Measurements from ENCODE around the gene VARS1. TPM values are rescaled to one million over a fixed set of nuclear protein-coding genes. Genes with fewer than 3 reads are reported as not detected.

VARS1 gene
- polyA plus RNA-seq, 1 donor from 2014 or later, result 83.0 TPM

DNA sequence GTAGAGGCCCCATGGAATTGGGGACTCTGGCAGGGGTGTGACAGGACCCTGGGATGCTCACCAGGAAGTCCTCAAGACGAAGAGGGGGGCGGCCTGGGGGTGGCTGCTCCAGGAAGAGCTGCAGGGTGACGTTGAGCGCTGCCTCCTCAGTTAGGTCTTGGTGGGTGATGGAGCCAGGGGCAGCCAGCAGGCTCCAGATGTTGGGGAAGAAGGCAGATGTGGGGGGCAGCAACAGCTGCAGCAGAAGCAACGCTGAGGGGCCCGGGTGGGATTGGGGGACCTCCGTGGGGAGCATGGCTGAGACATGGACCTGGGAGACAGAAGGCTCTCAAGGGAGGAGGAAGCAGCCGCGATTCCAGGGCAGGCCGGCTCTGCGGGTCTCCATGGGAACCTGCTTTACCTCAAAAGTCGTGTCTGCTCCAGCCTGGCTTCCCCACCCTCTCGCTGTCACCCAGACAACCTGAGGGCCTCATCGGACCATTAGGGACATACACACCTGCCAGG lies 19.0 kb downstream of the VARS1 start:
- H3K27ac Mint-ChIP-seq, result peak overlapping the region; percentile 81 to 84 (median 81)
- peaks cover 0 to 13% (median 11%) of the 10 kb centered on the region in 3 donors for H3K4me1 Mint-ChIP-seq
- H3K4me3 Mint-ChIP-seq, result peak overlapping the region in 3 of 4 donors; percentile 61 to 80 (median 69)

DNA sequence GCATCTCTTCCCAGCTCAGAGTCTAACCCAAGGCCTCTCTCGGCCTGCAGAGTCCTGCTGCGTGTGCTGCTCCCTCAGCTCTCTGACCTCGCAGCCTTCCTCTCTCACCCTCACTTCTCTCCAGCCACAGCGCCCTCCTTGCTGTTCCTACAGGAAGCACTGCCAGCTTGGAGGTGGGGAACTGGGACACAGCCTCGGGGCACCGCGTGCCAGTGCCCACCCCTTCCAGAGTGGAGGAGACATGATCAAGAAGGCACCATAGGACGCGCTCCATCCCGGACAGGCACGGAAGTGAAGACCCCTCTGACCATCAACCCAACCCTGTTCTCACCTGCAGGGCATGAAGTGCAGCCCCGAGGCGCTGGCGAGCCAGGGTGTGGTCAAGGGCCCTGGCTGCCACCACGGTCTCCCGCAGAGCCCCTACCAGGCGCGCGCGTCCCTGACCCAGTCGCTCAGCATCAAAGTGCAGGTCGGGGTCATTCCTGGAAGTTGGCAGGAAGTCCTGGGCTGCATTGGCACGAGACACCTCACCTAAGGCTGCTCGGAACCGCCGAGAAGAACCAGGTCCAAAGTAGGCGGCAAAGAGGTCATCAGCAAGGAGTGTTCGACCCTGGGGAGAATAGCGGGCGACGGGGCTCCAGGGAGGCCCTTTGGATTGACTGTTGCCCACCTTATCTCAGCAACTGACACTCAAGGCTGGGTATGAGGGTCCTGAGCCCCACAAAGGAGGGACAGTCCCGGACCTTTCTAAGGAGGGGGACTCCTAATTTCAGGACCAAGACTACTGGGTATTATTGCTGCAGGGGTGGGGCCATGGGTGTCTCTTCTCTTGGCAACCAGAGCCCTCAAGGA lies 19.7 kb downstream of the VARS1 start:
- H3K27ac Mint-ChIP-seq, result peak overlapping the region; percentile 81 to 89 (median 84)
- peaks cover 0 to 15% (median 11%) of the 10 kb centered on the region in 3 donors for H3K4me1 Mint-ChIP-seq
- H3K4me3 Mint-ChIP-seq, result peak overlapping the region in 2 of 4 donors; percentile 69
- no peaks in the 10 kb centered on the region for H3K9me3 Mint-ChIP-seq
- H3K27me3 Mint-ChIP-seq, result no peaks in the 10 kb centered on the region
- no peaks in the 10 kb centered on the region for H3K36me3 Mint-ChIP-seq

More for the DNA sequence above, 19.0 kb downstream of the VARS1 start:
- no peaks in the 10 kb centered on the region for H3K9me3 Mint-ChIP-seq
- no peaks in the 10 kb centered on the region for H3K27me3 Mint-ChIP-seq
- H3K36me3 Mint-ChIP-seq, result no peaks in the 10 kb centered on the region

DNA sequence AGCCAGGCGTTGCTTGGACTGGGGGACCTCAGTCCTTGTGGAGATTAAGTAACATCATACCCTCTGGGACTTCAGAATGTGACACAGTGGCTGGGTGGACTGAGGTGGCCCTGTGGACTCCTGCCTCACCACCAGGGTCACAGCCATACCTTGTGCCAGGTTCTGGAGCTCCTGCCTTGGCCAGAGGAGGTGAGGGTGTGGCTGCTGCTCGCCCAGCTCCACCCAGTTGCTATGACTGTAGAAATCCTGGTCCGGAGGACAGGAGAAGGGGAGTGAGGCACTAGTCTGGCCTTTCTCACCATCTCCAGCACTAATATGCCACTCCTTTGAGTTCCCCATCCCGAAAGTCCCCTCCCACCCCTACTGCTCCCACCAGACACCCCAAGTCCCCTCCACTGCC lies 20.4 kb downstream of the VARS1 start:
- H3K4me3 Mint-ChIP-seq, result peak overlapping the region in 1 of 4 donors; percentile 69
- H3K27ac Mint-ChIP-seq, result no peak overlapping the region
- H3K27me3 Mint-ChIP-seq, result no peaks in the 10 kb centered on the region
- H3K9me3 Mint-ChIP-seq, result no peaks in the 10 kb centered on the region
- no peaks in the 10 kb centered on the region for H3K36me3 Mint-ChIP-seq
- H3K4me1 Mint-ChIP-seq, result peaks cover 0 to 15% (median 11%) of the 10 kb centered on the region in 3 donors

DNA sequence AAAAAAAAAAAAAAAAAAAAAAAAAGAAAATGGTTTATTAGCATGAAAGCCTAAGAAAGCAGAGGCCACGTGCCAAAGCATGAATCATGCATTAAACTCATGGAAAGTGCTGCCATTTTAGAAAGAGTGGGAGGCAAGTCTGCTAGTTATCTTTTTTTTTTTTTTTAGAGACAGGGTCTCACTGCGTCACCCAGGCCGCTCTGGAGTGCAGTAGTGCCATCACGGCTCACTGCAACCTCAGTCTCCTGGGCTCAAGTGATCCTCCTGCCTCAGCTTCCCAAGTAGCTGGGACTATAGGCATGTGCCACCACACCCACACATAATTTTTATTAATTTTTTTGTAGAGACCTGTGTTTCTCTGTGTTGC lies 23.6 kb downstream of the VARS1 start:
- Mint-ChIP-seq H3K27ac (peak overlapping the region in 1 of 3 donors; percentile 32), H3K9me3 (no peaks in the 10 kb centered on the region), H3K4me1 (peaks cover 0 to 14% (median 13%) of the 10 kb centered on the region in 3 donors), H3K4me3 (no peak overlapping the region), H3K36me3 (no peaks in the 10 kb centered on the region), H3K27me3 (no peaks in the 10 kb centered on the region)

DNA sequence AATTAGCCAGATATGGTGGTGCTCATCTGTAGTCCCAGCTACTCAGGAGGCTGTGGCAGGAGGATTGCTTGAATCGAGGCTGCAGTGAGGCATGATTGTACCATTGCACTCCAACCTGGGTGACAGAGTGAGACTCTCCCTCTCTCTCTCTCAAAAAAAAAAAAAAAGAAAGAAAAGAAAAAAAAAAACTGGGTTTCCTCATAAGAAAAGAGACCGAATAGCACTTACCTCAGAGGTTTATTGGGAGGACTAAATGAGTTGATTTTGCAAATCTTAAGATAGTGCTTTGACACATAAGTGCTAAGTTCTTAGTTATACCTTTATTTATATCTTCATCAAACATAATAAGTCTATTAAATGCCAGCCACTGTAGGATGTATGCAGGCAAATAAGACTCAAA lies 24.7 kb downstream of the VARS1 start:
- no peaks in the 10 kb centered on the region for H3K9me3 Mint-ChIP-seq
- no peak overlapping the region for H3K4me3 Mint-ChIP-seq
- peaks cover 0 to 10% (median 7%) of the 10 kb centered on the region in 3 donors for H3K4me1 Mint-ChIP-seq
- peak overlapping the region in 1 of 3 donors; percentile 88 for H3K27ac Mint-ChIP-seq
- no peaks in the 10 kb centered on the region for H3K27me3 Mint-ChIP-seq
- H3K36me3 Mint-ChIP-seq, result no peaks in the 10 kb centered on the region

DNA sequence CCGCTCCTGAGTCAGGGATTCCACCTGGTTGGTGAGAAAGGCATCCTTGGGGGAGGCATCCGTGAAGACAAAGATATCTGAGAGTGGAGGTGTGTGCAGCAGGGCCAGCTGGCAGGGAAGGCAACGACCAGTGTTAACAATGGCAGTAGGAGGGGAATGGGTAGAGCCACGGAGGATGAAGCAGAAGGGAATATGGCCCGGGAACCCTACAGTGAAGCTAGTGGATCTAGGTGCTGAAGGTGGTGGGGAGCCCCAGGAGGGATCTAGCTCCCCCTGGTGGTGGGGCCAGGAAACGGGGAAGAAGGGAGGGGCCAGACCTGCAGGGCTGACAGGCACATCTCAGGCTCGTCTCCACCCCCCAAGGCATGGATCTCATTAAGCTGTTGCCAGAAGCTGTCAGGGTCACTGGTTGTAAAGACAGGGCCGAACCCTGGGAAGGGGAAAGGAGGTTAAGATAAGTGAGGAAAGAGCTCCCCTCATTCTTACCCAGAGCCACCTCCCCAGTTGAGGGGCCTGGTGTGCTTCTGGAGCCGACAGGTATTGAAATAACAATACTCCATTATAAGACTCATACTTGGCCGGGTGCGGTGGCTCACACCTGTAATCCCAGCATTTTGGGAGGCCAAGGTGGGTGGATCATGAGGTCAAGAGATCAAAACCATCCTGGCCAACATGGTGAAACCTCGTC lies 25.7 kb downstream of the VARS1 start:
- peaks cover 0 to 8% (median 5%) of the 10 kb centered on the region in 3 donors for H3K4me1 Mint-ChIP-seq
- no peaks in the 10 kb centered on the region for H3K36me3 Mint-ChIP-seq
- no peaks in the 10 kb centered on the region for H3K27me3 Mint-ChIP-seq
- no peak overlapping the region for H3K27ac Mint-ChIP-seq
- H3K9me3 Mint-ChIP-seq, result no peaks in the 10 kb centered on the region
- H3K4me3 Mint-ChIP-seq, result no peak overlapping the region

DNA sequence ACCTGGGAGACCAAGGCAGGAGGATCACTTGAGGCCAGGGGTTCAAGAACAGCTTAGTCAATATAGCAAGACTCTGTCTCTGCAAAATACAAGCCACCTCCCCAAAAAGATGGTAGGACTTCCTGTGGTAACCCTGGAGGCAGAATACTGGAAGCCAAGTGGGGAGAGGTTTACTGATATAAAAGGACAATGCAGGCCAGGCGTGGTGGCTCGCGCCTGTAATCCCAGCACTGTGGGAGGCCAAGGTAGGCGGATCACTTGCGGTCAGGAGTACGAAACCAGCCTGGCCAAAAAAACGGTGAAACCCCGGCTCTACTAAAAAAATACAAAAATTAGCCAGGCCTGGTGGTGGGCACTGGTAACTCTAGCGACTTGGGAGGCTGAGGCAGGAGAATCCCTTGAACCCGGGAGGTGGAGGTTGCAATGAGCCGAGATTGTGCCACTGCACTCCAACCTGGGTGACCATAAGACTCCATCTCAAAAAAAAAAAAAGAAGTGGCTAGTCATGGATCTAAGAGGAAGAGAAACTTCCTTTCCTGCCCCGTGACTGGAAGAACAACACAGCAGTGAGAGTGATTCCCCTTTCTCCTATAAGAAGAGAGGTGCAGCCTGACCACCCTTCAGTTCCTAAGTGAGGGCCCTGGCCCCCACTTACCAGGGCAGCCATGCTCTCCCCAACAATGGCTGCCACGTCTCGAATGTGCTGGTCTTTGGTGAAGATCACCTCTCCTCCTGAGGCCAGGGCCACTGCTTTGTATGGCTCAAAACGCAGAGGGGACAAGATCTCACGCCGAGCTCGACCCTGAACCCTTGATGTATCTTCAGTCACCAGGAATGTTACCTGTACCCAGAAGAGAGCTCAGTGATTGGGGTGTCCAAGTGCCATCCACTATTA lies 26.9 kb downstream of the VARS1 start:
- H3K27me3 Mint-ChIP-seq, result no peaks in the 10 kb centered on the region
- no peak overlapping the region for H3K4me3 Mint-ChIP-seq
- H3K36me3 Mint-ChIP-seq, result no peaks in the 10 kb centered on the region
- peaks cover 0 to 8% (median 5%) of the 10 kb centered on the region in 3 donors for H3K4me1 Mint-ChIP-seq
- peak overlapping the region in 1 of 3 donors; percentile 57 for H3K27ac Mint-ChIP-seq
- no peaks in the 10 kb centered on the region for H3K9me3 Mint-ChIP-seq

DNA sequence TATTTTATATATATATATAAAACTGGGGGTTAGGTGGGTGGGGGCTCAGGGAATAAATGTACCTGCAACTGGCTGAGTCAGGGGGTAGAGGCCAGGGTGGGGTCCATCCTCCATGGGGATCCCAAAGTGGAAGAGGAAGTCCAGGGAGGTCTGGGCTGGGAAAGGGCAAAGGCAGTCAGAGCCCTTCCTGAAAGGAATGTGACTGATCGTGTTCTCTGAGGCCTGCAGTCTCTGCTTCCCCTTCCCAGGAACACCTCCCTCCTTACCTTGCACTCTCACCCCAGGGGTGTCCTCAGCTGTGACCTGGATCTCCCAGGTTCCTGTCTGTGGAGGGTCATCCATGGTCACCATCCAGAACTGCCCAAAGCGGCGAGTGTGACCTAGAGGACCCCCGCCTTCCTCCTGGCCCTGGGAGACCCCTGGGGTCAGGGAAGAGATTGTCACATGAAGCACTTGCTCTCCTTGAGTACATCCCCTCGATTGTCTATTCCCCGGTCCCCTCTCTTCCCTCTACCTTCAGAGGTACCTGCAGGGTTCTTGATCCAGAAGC lies 28.4 kb downstream of the VARS1 start:
- Mint-ChIP-seq H3K4me3 (no peak overlapping the region), H3K27me3 (no peaks in the 10 kb centered on the region), H3K4me1 (peaks cover 0 to 6% (median 5%) of the 10 kb centered on the region in 3 donors), H3K9me3 (no peaks in the 10 kb centered on the region), H3K27ac (no peak overlapping the region), H3K36me3 (no peaks in the 10 kb centered on the region)

DNA sequence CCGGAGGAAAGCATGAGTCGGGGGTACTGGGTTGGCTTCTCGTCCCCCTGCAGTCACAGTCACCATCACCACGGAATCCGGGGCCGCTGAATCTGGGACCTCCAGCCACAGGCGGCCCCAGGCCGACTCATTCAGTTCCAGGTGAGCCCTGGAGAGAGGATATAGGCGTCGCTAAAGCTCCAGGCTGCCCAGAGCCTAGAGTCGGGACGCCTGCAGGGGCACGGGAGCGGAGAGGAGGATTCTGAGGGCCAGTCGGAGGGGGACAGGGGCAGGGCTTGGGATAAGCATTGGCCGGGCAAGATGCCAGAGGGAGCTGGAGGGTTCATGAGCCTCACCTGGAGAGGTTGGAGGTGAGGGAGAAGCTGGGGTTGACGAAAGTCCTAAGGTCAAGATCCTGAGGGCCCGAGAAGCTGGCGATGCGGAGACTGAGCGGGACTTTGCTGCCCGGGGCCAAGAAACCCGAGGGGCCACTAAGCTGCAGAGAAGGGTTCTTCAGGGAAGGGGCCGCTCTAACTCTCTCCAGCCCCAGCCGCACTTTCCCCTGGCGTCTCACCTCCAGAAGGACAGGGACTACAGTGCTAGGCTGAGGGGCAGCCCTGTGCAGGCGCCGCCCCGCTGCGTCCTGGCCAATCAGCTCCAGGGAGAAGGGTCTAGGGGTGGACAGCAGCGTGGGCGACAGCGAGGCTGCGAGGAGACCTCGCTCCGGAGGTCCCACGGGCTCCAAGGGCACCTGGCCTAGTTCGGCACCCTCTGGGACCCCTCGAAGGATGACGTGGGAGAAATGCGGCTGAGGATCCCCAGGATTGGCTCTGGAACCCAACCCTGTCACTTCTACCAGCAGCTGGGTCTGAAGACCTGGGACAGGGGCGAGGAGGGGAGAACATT lies 29.4 kb downstream of the VARS1 start:
- H3K27ac Mint-ChIP-seq, result no peak overlapping the region
- peak overlapping the region in 1 of 4 donors; percentile 49 for H3K4me3 Mint-ChIP-seq
- H3K27me3 Mint-ChIP-seq, result no peaks in the 10 kb centered on the region
- no peaks in the 10 kb centered on the region for H3K36me3 Mint-ChIP-seq
- H3K4me1 Mint-ChIP-seq, result peaks cover 0 to 5% (median 4%) of the 10 kb centered on the region in 3 donors
- H3K9me3 Mint-ChIP-seq, result no peaks in the 10 kb centered on the region

DNA sequence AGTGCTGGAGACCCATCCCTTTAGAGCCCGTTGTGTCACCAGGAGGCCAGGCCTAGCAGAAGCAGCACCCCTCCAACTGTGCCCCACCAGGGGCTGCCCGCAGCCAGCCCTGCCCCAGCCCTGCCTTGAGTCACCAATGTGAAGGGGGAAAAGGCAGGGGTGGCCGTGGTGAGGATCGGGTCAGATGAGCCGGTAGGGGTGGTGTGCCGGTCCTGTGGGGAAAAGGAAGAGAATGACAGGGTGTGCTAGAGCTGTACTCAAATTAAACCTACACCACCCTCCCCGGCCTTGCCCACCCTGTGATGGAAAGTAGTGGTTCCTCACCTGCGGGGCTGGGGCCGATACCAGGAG lies 30.0 kb downstream of the VARS1 start:
- peaks cover 0 to 5% (median 4%) of the 10 kb centered on the region in 3 donors for H3K4me1 Mint-ChIP-seq
- H3K4me3 Mint-ChIP-seq, result no peak overlapping the region
- no peaks in the 10 kb centered on the region for H3K27me3 Mint-ChIP-seq
- H3K36me3 Mint-ChIP-seq, result no peaks in the 10 kb centered on the region
- no peak overlapping the region for H3K27ac Mint-ChIP-seq
- no peaks in the 10 kb centered on the region for H3K9me3 Mint-ChIP-seq

DNA sequence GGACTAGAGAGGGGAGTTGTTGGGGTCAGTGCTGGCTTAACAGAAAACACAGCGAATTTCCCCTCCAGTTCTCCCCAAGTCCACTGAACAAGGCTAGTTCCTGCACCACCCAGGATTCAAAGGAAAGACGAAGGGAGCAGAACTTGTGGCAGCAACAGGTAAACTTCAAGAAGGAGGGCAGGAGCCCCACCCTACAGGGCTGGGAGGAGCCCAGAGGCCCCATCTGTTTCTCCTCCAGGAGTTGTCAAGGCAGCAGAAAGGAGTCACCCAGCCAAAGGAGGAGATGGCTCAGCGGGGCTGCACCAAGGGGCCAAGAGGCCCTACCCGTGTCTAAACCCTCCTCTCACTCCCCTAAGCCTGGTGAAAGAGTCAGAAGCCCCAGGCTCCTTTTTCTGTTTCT lies 31.4 kb downstream of the VARS1 start:
- Mint-ChIP-seq H3K4me3 (no peak overlapping the region), H3K27ac (no peak overlapping the region), H3K9me3 (no peaks in the 10 kb centered on the region), H3K4me1 (no peaks in the 10 kb centered on the region), H3K36me3 (peaks cover 7% of the 10 kb centered on the region), H3K27me3 (no peaks in the 10 kb centered on the region)

DNA sequence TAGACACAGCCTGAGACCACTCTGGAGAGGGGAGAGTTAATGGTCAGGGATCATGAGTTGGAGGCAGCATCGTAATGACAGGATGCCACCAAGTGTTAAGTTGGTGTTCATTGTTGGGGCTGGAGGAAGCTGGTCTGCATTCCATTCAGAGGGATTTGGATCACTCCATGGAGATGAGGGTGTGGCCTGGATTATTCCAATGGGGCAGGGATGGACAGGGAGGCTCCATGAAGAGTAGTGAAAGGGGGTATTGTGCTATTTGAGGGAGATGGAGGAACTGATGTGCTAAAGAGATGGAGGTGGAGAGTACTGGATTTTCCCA lies 32.0 kb downstream of the VARS1 start:
- H3K4me3 Mint-ChIP-seq, result no peak overlapping the region
- H3K36me3 Mint-ChIP-seq, result peaks cover 7% of the 10 kb centered on the region
- H3K9me3 Mint-ChIP-seq, result no peaks in the 10 kb centered on the region
- no peaks in the 10 kb centered on the region for H3K27me3 Mint-ChIP-seq
- no peak overlapping the region for H3K27ac Mint-ChIP-seq
- no peaks in the 10 kb centered on the region for H3K4me1 Mint-ChIP-seq

DNA sequence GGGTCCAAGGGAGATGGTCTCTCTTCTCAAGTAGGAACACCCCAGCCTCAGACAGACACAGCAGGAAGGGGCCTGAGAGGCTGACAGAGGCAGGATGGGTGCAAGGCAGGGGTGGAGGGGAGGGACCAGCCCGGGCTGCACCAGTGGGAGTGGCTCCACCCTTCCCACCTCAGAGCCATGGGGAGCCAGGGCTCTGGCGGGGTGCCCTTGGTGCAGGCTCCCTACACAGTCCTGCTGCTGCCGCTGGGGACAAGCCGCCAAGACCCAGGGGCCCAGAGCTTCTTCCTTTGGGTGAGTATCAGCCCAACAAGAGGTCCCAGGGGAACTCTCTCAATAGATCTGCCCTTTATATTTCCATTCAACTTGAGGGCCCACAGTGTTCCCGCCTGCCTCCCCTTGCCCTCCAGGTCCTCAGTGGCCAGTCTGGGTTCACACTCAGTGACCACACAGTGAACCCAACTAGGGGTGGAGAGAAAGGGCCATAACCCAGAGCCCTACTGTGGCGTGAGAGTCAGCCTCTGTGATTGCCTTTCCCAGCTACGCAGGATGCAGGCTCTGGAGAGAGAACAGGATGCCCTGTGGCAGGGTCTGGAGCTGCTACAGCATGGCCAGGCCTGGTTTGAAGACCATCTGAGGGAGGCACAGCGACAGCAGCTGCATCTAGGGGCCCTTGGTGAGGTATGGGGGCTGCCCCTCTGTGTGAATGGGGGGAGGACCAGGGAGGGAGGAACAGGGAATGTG lies 32.5 kb downstream of the VARS1 start:
- Mint-ChIP-seq H3K4me1 (no peaks in the 10 kb centered on the region), H3K4me3 (no peak overlapping the region), H3K9me3 (no peaks in the 10 kb centered on the region), H3K27me3 (no peaks in the 10 kb centered on the region), H3K36me3 (peaks cover 9% of the 10 kb centered on the region), H3K27ac (no peak overlapping the region)
